ENCODE data around the gene TSR3. TPM values are rescaled to one million over a fixed set of nuclear protein-coding genes. Genes with fewer than 3 reads are reported as not detected.

TSR3 gene
- total RNA-seq, 2 donors from 2014 or later: 64.9 to 67.4 TPM

- H3K9me3 Mint-ChIP-seq: no peaks in the 10 kb centered on the region
- Histone ChIP-seq H3K27me3 (ENCODE audit: control insufficient read depth, insufficient read depth, low read length, poor library complexity, severe bottlenecking) (no peaks in the 10 kb centered on the region), H3K27ac (ENCODE audit: low read depth, low read length) (no peak overlapping the region), H3K4me3 (ENCODE audit: low read length) (no peak overlapping the region), H3K9me3 (ENCODE audit: control insufficient read depth, low read length) (no peaks in the 10 kb centered on the region), H3K36me3 (ENCODE audit: control insufficient read depth, insufficient read depth, low read length) (peaks cover 65% of the 10 kb centered on the region), H3K4me1 (ENCODE audit: control insufficient read depth, insufficient read depth, low read length) (no peaks in the 10 kb centered on the region), H3K9ac (ENCODE audit: extremely low read depth, low read length, poor library complexity, severe bottlenecking) (no peak overlapping the region)
- H3K27ac Mint-ChIP-seq: peak overlapping the region; percentile 64
- H3K27me3 Mint-ChIP-seq (ENCODE audit: insufficient read depth): no peaks in the 10 kb centered on the region
- peaks cover 11% of the 10 kb centered on the region for H3K4me1 Mint-ChIP-seq
- 91 to 94% methylated on average over 11 to 28 of the region's 28 CpGs for WGBS, 2 experiments (ENCODE audit: insufficient coverage in 1 of 2, insufficient read length in 1 of 2)
- DNase-seq: no peak
- TF ChIP-seq CTCF (conservative IDR thresholded peaks at IDR 0.05): no peak
- peaks cover 61% of the 10 kb centered on the region for H3K36me3 Mint-ChIP-seq (ENCODE audit: low read depth)
- no peak overlapping the region for H3K4me3 Mint-ChIP-seq
These were observed 37.1 kb downstream of the TSR3 start for GRCh38 chr16:1314399-1315068.

- H3K4me3 Mint-ChIP-seq: no peak overlapping the region
- no peak overlapping the region for H3K4me3 ChIP-seq (ENCODE audit: low read length)
- peaks cover 58% of the 10 kb centered on the region for H3K36me3 ChIP-seq (ENCODE audit: control insufficient read depth, insufficient read depth, low read length)
- no peaks in the 10 kb centered on the region for H3K4me1 ChIP-seq (ENCODE audit: control insufficient read depth, insufficient read depth, low read length)
- H3K27me3 Mint-ChIP-seq (ENCODE audit: insufficient read depth): no peaks in the 10 kb centered on the region
- DNase-seq: no peak
- TF ChIP-seq CTCF (conservative IDR thresholded peaks at IDR 0.05): no peak
- H3K36me3 Mint-ChIP-seq (ENCODE audit: low read depth): peaks cover 55% of the 10 kb centered on the region
- H3K27ac ChIP-seq (ENCODE audit: low read depth, low read length): no peak overlapping the region
- H3K9me3 ChIP-seq (ENCODE audit: control insufficient read depth, low read length): no peaks in the 10 kb centered on the region
- WGBS, 2 experiments (ENCODE audit: insufficient coverage in 1 of 2, insufficient read length in 1 of 2): 93 to 97% methylated on average over 25 to 38 of the region's 38 CpGs
- peak overlapping the region; percentile 64 for H3K27ac Mint-ChIP-seq
- H3K4me1 Mint-ChIP-seq: peaks cover 11% of the 10 kb centered on the region
- no peaks in the 10 kb centered on the region for H3K9me3 Mint-ChIP-seq
- no peaks in the 10 kb centered on the region for H3K27me3 ChIP-seq (ENCODE audit: control insufficient read depth, insufficient read depth, low read length, poor library complexity, severe bottlenecking)
- H3K9ac ChIP-seq (ENCODE audit: extremely low read depth, low read length, poor library complexity, severe bottlenecking): no peak overlapping the region
These were observed 37.8 kb downstream of the TSR3 start for GRCh38 chr16:1313721-1314369.

DNA sequence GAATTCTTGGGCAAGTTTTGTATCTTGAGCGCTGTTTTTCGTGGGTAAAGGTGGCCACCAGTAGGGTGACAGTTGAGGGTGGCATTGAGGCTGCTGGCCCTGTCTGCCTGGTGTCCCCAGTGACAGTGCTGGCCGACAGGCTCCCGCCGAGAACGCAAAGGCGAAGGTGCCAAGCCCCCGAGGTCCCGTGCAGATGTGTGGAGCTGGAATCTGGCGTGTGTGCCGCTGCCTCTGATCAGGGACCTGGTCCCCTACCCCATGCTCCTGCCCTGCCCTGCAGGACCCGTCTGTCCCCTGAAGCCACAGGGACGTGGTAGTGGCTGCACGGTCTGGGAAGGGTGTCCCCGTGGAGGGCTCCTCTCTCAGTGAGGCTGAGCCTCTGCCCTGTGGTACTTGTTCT, 38.8 kb downstream of the TSR3 start:
- DNase-seq: no peak
- H3K36me3 ChIP-seq (ENCODE audit: control insufficient read depth, insufficient read depth, low read length): peaks cover 48% of the 10 kb centered on the region
- no peaks in the 10 kb centered on the region for H3K9me3 ChIP-seq (ENCODE audit: control insufficient read depth, low read length)
- no peak overlapping the region for H3K9ac ChIP-seq (ENCODE audit: extremely low read depth, low read length, poor library complexity, severe bottlenecking)
- no peaks in the 10 kb centered on the region for H3K9me3 Mint-ChIP-seq
- no peak for TF ChIP-seq CTCF (conservative IDR thresholded peaks at IDR 0.05)
- peaks cover 46% of the 10 kb centered on the region for H3K36me3 Mint-ChIP-seq (ENCODE audit: low read depth)
- no peak overlapping the region for H3K27ac ChIP-seq (ENCODE audit: low read depth, low read length)
- no peaks in the 10 kb centered on the region for H3K27me3 Mint-ChIP-seq (ENCODE audit: insufficient read depth)
- H3K4me3 ChIP-seq (ENCODE audit: low read length): no peak overlapping the region
- H3K27me3 ChIP-seq (ENCODE audit: control insufficient read depth, insufficient read depth, low read length, poor library complexity, severe bottlenecking): no peaks in the 10 kb centered on the region
- no peaks in the 10 kb centered on the region for H3K4me1 ChIP-seq (ENCODE audit: control insufficient read depth, insufficient read depth, low read length)
- H3K4me1 Mint-ChIP-seq: peaks cover 11% of the 10 kb centered on the region
- H3K27ac Mint-ChIP-seq: no peak overlapping the region
- H3K4me3 Mint-ChIP-seq: no peak overlapping the region
- WGBS, 2 experiments (ENCODE audit: insufficient coverage in 1 of 2, insufficient read length in 1 of 2): 96 to 98% methylated on average over 14 to 15 of the region's 15 CpGs

All from endodermal cell (in vitro differentiated cells).